GM19193 (cell line): ENCODE measurements around the gene MYOM1.

Source experiments
- POLR2A ChIP-seq: IDR thresholded peaks from 4 replicates; pipeline ENCODE4 v1.6.1; 2011; ENCODE audit not compliant: insufficient read depth, insufficient read length; ENCODE audit errors: extremely low read depth

The MYOM1 gene

GRCh38 chr18:3157086-3157485 lies 62.7 kb downstream of the MYOM1 start:
- no peak for TF ChIP-seq POLR2A

- no peak for TF ChIP-seq POLR2A
Measured at GRCh38 chr18:3156325-3156640, 63.5 kb downstream of the MYOM1 start.

GRCh38 chr18:3154214-3154613 lies 65.6 kb downstream of the MYOM1 start:
- no peak for TF ChIP-seq POLR2A

GRCh38 chr18:3153107-3153704 lies 66.6 kb downstream of the MYOM1 start:
- TF ChIP-seq POLR2A: no peak

- TF ChIP-seq POLR2A: no peak
Measured at GRCh38 chr18:3152294-3152693, 67.5 kb downstream of the MYOM1 start.

DNA sequence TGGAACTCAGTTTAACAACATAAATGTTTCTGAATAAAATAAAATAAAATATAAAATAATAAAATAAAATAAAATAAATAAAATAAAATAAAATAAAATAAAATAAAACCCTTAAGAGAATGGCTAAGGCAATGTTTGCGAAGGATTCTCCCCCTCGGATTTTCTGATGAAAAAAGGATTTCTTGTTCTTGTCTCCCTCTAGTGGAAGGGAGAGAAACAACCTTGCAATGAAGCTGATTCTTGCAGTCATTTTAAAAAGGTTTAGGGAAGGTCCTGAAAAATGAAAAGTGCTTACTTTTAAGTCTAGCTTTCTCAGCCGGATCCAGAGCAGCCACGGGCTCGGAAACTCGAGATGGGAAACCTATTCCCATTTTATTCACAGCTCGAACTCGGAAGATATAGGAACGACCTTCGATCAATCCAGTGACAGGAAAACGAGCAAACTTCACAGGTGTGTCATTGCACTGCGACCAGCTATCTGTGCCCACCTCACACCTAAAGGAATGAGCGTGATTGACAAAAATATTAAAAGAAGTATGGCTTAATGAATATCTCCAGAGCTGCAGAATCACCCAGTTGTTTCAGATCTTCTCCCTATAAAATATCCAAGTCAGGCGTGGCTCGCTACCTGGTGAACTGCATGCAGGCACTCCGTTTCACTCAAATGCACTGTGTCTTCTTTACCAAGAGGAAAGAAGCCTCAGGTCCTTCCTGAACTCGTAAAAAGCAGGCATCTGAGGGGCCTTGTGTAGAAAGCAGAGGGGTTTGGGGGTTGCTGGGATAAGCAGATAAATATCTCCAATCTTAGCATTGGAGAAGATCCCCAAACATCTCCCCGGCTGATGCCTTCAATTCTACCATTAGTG lies 68.1 kb downstream of the MYOM1 start:
- no peak for TF ChIP-seq POLR2A

DNA sequence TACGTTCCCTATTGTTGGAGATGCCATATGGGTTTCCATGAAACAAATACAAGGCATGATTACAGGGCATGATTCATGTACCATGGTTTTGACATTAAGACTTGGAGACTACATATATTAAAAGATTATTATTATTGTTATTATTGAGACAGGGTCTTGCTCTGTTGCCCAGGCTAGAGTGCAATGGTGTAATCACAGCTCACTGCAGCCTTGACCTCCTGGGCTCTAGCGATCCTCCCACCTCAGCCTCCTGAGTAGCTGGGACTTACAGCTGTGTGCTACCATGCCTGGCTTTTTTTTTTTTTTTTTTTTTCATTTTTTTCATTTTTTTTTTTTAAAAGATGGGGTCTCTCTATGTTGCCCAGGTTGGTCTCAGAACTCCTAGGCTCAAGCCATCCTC lies 69.1 kb downstream of the MYOM1 start:
- TF ChIP-seq POLR2A: no peak

DNA sequence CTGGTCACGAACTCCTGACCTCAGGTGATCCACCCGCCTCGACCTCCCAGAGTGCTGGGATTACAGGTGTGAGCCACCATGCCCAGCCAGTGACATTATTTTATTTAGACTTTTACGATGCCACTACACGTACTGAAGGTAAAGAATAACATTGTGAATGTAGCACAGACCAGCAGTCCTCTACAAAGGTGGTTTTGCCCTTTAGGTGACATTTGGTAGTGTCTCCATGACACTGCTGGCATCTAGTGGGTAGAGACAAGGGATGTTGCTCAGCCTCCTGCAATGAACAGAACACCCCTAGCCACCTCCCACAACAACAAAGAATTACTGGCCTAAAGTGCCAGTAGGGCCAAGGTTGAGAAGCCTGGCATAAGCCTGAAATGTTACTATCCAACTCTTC lies 69.5 kb downstream of the MYOM1 start:
- no peak for TF ChIP-seq POLR2A

- TF ChIP-seq POLR2A: no peak
Measured at GRCh38 chr18:3148930-3149535, 70.7 kb downstream of the MYOM1 start.

GRCh38 chr18:3147935-3148554 lies 71.7 kb downstream of the MYOM1 start:
- no peak for TF ChIP-seq POLR2A

- TF ChIP-seq POLR2A: no peak
Measured at GRCh38 chr18:3140986-3141639, 78.7 kb downstream of the MYOM1 start.

- no peak for TF ChIP-seq POLR2A
Measured at GRCh38 chr18:3140342-3140741, 79.4 kb downstream of the MYOM1 start.

DNA sequence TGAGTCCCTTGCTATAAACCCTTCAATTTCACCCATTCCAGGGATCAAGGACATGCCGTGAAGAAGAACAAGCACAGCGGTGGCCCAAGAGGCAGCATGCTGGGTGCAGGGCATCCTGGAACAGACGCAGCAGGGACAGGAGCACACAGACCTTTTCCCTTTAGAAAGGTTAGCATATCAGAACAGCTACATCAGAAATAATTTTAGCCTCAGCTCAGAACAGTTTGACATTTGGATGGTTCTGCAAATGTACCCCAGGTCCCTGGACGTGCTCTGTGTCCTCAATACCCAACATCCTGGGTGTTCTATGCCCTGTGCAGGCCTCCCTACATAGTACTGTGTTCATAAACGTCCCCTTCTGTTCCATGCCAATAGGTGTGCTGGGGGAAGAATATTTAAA lies 80.4 kb downstream of the MYOM1 start:
- no peak for TF ChIP-seq POLR2A

DNA sequence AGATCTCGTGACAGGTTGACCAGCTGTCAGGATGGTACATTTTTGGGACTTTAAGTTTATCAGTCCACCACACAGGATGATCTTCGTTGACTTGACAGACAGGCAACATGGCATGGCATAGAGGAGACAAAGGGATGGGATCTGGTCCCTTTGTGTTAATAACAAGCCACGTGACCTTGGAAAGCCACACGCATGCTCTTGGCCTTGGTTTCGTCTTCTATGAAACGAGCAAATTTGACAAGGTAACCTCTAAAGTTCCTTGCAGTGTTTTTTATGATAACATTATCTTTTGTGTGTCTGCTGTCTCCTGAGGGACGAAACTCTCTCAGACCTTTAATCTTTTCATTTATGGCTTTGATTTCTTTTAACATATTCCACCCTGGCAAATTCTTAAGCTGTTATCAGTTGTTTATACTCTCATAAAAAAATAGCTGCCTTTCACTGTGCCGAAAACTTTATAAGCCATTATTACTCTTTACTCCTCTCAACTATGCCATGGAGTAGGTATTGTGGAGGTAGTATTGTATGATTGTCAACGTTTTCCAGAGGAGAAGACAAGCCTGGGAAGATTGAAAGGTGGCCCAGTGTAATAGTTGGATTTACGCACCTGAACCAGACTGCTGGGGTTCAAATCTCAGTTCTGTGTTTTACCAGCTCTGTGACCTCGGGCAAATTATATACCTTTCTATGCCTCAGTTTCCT lies 81.3 kb downstream of the MYOM1 start:
- TF ChIP-seq POLR2A: no peak
